HG03432 (cell line): ENCODE data around the gene VARS2.
"Not testable (repeated sequence)": the region's sequence is repeated elsewhere in the genome, so short reads cannot be mapped to it uniquely, and the experiment has no call there.

Source experiments
- ATAC-seq: cut with Tn5 transposase; IDR thresholded peaks from one replicate; pipeline ENCODE4 v1.9.1; 2021; ENCODE audit warnings: mild to moderate bottlenecking, moderate library complexity; ENCODE audit not compliant: unreplicated experiment

VARS2 gene

GRCh38 chr6:30960907-30961673, 47.1 kb downstream of the VARS2 start:
- ATAC-seq: no peak

DNA sequence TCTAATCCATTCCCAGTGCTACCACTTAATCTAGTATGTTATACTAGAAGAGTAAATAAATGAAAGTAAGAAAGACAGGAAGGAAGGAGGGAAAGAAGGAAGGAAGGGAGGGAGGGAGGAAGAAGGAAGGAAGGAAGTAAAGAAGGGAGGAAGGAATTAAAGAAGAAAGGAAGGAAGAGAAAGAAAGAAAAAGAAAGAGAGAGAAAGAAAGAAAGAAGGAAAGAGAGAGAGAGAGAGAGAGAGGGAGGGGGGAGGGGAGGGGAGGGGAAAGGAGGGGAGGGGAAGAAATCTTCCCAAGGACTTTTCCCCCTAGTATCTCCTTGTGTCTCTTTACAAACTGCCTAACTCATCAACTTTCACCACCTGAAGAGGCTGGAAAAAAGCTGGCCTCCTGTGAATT, 48.7 kb downstream of the VARS2 start:
- ATAC-seq: no peak

DNA sequence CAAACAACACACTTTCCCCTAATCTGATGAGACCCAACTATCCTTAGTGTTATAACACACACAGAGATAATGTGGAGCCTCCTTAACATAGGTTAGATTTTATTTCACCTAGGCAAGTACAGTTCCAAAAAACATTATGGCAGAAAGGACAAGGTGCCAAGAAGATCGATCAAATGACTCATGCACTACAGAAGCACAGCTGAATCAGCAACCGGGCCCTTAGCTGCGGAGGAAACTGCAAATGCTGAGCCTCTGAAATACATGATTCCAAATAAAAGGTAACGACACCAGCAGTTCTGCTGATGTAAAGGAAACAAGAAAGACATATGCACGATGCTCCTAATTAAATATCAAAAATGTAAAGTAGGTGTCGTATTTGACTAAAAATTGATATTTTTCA, 49.6 kb downstream of the VARS2 start:
- no peak for ATAC-seq

- ATAC-seq: no peak
Measured at GRCh38 chr6:30964075-30964474, 50.0 kb downstream of the VARS2 start.

DNA sequence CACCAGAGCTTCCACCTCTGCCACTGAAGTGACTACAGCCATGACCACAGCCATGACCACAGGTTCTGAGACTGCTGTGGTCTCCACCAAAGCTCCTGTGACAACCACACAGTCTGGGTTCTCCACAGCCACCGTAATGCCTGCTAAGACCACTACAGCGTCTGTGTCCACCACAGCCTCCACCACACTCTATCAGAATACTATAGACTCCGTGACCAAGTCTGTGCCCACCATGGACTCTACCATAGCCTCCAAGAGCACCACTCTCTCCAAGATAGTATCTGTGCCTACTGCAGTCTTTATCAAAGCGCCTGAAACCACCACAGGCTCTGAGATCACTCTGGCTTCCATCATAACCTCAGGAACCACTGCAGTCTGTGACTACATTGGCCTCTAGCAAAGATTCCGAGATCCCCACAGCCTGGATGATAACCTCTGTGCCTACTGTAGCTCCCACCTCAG, 51.1 kb downstream of the VARS2 start:
- no peak for ATAC-seq

DNA sequence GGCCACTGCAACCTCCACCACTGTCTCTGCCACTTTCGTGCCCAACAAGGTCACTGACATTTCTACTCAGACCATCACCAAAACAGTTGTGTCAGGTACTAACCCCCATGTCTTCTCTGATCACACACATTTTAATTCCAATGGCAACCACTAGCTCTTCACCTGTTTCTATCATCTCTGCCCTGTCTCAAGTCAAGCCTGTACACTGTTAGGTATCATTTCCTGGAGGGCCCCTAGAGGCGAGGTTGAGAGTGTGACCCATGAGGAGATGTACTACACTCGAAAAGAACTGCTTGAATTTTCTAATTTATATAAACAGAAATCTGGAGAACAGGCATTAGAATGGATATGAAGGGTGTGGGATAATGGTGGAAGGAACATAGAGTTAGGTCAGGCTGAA, 52.1 kb downstream of the VARS2 start:
- ATAC-seq: no peak

GRCh38 chr6:30969171-30969570, 55.1 kb downstream of the VARS2 start:
- ATAC-seq: not testable (repeated sequence)

DNA sequence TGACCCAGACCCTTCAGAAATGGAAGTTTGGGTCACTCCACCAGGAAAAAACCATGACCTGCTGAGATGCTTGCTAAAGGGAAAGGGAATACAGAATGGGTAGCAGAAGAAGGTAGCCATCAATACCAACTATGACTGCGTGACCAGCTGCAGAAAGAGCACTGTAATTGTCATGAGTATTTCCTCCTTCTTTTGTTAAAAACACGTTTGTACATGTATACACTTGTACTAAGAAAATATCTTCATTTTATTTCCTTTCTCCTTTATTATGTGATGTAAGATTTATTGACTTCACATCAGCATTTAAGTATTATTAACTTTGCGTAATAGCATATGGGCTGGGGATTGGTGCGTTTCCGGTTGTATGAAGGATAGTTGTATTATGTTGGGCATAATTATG, 56.9 kb downstream of the VARS2 start:
- ATAC-seq: no peak

GRCh38 chr6:30972816-30973215, 58.8 kb downstream of the VARS2 start:
- ATAC-seq: no peak

DNA sequence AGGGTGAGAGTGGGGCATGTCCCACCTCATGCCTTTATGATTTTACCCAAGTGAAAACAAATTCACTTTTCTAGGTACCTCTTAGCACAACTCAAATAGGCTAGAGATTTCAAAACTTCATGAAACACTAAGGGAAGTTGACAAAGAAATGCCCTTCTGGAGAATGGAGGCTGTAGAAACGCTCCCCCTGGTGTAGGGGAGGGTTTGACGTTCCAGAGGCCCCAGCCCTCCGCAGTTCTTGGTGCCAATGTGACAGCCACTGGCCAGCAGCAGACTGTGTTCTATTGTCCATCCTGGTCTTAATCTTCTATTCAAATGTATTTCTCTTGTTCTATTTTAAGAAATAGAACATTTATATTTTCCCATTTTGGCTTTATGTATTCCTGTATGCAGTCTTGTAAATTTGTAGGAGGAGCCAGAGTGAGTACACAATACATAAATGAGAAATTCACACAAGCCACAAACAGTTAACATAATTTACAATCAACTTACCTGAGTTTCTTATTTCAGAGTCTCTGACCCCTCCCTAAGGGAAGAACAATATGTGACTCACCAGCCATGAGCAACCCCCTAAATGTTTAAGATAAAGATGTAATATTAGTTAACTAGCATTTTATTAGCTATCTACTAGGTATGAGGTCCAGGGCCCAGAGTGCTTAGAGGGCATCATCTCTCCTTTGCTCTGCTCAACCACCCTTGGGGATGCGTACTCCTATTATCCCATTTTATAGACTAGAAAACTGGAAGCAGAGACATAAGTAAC, 60.6 kb downstream of the VARS2 start:
- ATAC-seq: no peak
